HUES48 (cell line): ENCODE results near the gene FREY1.
"Not testable (repeated sequence)": the region's sequence is repeated elsewhere in the genome, so short reads cannot be mapped to it uniquely, and the experiment has no call there.

Experiments
- H3K27ac ChIP-seq: one replicate; pipeline ENCODE4 v1.7.0; 2013; ENCODE audit warnings: low read depth, low read length, inconsistent platforms
- H3K27me3 ChIP-seq: 2 replicates; pipeline ENCODE4 v1.6.1; 2013; ENCODE audit warnings: mild to moderate bottlenecking, low read length; ENCODE audit not compliant: control insufficient read depth, insufficient read depth
- H3K36me3 ChIP-seq: 2 replicates; pipeline ENCODE4 v1.6.1; 2013; ENCODE audit warnings: low read length; ENCODE audit not compliant: control insufficient read depth, insufficient read depth
- H3K4me1 ChIP-seq: 2 replicates; pipeline ENCODE4 v1.6.1; 2013; ENCODE audit warnings: mild to moderate bottlenecking, low read length; ENCODE audit not compliant: control insufficient read depth, insufficient read depth
- H3K4me3 ChIP-seq: 2 replicates; pipeline ENCODE4 v1.5.1; 2013; ENCODE audit warnings: mild to moderate bottlenecking, low read depth, low read length
- H3K9ac ChIP-seq: 2 replicates; pipeline ENCODE4 v1.6.1; 2013; ENCODE audit warnings: mild to moderate bottlenecking, low read depth, low read length, moderate library complexity
- H3K9me3 ChIP-seq: 2 replicates; pipeline ENCODE4 v1.6.1; 2013; ENCODE audit warnings: low read length; ENCODE audit not compliant: control insufficient read depth, insufficient read depth

FREY1 gene

DNA sequence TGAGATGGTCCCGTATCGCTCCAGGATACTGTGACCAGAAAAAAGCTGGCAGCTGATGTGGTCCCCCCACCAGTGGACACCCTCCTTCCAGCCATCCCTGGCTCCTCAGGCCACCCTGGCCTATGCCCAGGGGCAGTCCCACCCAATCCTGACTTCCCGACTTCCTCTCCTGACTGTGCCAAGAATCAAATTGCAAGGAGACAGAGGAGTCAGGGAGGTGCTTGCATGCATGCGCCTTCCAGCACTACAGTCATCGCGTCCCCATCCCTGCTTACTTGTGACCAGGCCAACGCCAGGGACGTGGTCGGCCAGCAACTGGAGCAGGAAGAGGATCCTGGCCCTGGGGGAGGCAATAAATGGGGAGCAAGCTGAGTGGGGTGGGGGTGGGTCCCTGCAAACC lies 3.6 kb upstream of the FREY1 start:
- no peak overlapping the region for H3K27ac ChIP-seq
- peaks cover 48% of the 10 kb centered on the region for H3K36me3 ChIP-seq
- no peaks in the 10 kb centered on the region for H3K4me1 ChIP-seq

DNA sequence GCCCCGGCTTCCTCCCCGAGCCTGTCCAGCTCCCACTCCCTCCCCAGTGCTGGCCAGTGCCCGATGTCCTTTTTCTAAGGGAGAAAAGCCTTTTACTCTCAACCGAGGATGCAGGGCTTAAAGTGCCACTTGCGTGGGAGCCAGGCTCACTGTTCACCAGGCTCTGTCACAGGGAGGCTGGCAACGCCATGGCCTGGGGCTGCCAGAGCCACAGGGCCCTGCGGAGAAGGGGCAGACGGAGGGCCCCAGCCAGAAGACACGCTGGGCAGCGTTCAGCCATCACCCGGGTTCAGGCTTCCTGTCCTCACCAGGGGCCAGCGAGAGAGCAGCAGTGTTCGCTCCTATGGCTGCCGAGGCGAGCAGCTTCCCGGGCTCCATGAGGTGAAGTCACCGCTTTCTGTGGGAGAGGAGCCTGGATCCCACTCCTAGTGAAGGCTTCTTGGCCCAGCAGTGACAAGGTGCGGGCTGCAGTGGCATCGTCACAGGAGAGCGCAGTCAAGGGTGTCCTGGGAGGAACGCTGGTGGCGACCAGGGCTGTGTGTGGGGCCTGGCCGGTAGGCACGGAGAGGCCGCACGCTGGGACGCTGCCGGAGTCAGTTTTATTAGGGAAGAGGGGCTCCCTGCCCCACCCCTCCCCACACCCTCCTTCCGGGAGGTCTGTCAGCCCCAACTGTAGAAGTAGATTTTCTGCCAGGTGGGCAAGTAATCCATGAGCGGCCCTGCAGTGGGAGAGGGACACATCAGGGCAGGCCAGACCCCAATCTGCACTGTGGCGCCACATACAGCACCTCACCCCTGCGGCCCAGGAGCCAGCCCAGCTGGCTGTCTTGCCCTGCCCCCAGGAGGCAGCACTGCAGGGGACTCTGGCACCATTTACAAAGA lies 2.8 kb upstream of the FREY1 start:
- Histone ChIP-seq H3K27ac (no peak overlapping the region), H3K9me3 (no peaks in the 10 kb centered on the region), H3K9ac (no peak overlapping the region), H3K4me1 (no peaks in the 10 kb centered on the region), H3K4me3 (no peak overlapping the region), H3K27me3 (no peaks in the 10 kb centered on the region), H3K36me3 (peaks cover 45% of the 10 kb centered on the region)

More for the DNA sequence above, 3.6 kb upstream of the FREY1 start:
- no peaks in the 10 kb centered on the region for H3K27me3 ChIP-seq
- no peak overlapping the region for H3K9ac ChIP-seq
- H3K9me3 ChIP-seq = no peaks in the 10 kb centered on the region
- no peak overlapping the region for H3K4me3 ChIP-seq

DNA sequence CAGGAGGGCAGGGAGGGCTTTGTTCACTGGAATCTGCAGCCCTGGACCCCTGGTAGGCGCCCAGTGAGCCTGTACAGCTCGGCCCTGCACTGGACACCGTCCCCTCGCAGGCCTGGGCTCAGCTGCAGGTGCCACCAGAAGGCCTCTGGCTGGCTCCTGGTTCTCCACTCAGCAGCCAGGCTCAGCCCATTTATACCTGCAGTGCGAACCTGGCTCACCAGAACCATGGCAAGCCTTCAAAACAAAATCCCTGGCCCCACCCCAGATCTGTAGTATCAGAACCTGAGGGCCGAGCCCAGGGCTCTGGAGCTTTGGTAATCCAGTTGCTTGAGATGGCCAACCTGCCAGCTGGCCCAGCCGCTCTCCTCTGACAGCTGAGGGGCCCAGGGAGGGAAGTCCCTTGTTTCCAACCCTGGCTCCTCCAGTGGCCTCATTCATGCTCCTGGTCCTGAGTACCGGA lies 870 bp upstream of the FREY1 start:
- H3K36me3 ChIP-seq = peaks cover 45% of the 10 kb centered on the region
- no peaks in the 10 kb centered on the region for H3K4me1 ChIP-seq
- no peak overlapping the region for H3K9ac ChIP-seq
- H3K27ac ChIP-seq = no peak overlapping the region
- no peaks in the 10 kb centered on the region for H3K9me3 ChIP-seq
- H3K27me3 ChIP-seq = no peaks in the 10 kb centered on the region
- H3K4me3 ChIP-seq = no peak overlapping the region

DNA sequence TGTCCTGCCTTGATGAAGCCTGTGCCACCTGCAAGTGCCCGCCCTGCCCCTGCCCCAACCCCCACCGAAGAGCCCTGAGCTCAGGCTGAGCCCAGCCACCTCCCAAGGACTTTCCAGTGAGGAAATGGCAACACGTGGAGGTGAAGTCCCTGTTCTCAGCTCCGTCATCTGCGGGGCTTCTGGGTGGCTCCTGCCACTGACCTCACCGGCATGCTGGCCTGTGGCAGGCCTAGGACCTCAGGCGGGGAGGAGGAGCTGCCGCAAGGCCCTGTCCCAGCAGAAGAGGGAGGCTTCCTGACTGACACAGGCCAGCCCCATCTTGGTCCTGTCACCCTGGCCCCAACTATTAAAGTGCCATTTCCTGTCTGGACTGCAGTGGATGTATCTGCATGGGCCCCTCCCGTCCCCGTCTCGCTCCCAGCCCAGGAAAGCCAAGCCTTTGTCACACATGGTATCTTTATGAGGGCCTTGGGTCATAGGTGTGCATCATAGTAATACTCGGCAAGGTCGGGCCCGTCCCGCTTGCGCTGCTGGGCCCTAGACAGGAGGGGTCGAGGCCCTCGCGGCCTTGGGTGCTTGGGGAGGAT lies 882 bp downstream of the FREY1 start:
- Histone ChIP-seq H3K36me3 (peaks cover 43% of the 10 kb centered on the region), H3K9ac (no peak overlapping the region), H3K4me1 (no peaks in the 10 kb centered on the region), H3K27me3 (no peaks in the 10 kb centered on the region; the same call in 1 of the 2 replicates), H3K9me3 (no peaks in the 10 kb centered on the region), H3K27ac (no peak overlapping the region), H3K4me3 (no peak overlapping the region)

DNA sequence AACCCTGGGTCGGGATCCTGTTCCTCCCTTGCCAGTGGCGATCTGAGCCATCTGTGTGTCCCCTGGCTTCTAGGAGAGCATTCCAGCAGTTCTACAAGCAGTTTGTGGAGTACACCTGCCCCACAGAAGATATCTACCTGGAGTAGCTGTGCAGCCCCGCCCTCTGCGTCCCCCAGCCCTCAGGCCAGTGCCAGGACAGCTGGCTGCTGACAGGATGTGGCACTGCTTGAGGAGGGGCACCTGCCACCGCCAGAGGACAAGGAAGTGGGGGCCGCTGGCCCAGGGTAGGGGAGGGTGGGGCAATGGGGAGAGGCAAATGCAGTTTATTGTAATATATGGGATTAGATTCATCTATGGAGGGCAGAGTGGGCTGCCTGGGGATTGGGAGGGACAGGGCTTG lies 1.5 kb downstream of the FREY1 start:
- H3K4me3 ChIP-seq, H3K9ac ChIP-seq, H3K9me3 ChIP-seq, H3K4me1 ChIP-seq, H3K27me3 ChIP-seq, H3K27ac ChIP-seq: not testable (repeated sequence)
- peaks cover 38% of the 10 kb centered on the region for H3K36me3 ChIP-seq

DNA sequence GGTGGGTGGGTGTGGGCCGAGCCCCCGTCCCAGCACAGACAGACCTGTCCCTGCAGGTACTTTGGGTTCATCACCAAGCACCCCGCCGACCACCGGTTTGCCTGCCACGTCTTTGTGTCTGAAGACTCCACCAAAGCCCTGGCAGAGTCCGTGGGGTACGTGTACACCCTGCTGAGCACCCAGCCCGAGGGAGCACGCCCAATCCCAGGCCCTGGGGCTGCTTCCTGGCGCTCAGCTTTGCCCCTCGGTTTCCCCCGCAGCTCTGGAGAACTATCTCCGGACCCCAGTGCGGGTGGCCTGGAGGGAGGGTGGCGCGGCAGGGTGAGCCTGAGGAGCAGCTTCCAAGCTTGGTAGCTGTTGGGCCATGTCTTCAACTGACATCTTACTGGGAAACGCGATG lies 2.0 kb downstream of the FREY1 start:
- no peak overlapping the region for H3K27ac ChIP-seq
- H3K27me3 ChIP-seq = peaks cover 8% of the 10 kb centered on the region
- no peak overlapping the region for H3K9ac ChIP-seq
- no peak overlapping the region for H3K4me3 ChIP-seq
- H3K4me1 ChIP-seq = peaks cover 3% of the 10 kb centered on the region; the same call in 1 of the 2 replicates
- no peaks in the 10 kb centered on the region for H3K9me3 ChIP-seq
- peaks cover 37% of the 10 kb centered on the region for H3K36me3 ChIP-seq

DNA sequence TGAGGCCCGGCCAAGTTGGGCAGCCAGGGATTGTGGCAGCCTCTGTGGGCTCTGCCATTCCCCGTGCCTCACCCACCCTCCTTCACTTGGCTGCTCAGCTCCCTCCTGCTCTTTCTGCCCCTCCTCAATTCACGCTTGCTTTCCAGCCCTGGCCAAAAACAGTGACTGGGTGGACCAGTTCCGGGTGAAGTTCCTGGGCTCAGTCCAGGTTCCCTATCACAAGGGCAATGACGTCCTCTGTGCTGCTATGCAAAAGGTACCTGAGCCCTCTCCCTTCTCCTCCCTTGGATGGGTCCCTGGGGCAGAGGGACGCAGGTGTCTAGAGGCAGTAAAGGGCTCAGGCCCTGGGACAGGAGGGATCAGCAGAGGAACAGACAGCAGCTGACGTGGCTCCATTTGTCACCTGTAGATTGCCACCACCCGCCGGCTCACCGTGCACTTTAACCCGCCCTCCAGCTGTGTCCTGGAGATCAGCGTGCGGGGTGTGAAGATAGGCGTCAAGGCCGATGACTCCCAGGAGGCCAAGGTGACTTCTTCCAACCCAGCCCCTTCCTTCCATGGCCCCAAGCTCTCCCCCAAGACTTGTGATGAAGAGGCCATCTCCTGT lies 2.7 kb downstream of the FREY1 start:
- Histone ChIP-seq H3K4me3 (no peak overlapping the region), H3K9ac (no peak overlapping the region), H3K27me3 (peaks cover 8% of the 10 kb centered on the region), H3K36me3 (peaks cover 32% of the 10 kb centered on the region), H3K9me3 (no peaks in the 10 kb centered on the region), H3K4me1 (peaks cover 3% of the 10 kb centered on the region; the same call in 1 of the 2 replicates), H3K27ac (no peak overlapping the region)

DNA sequence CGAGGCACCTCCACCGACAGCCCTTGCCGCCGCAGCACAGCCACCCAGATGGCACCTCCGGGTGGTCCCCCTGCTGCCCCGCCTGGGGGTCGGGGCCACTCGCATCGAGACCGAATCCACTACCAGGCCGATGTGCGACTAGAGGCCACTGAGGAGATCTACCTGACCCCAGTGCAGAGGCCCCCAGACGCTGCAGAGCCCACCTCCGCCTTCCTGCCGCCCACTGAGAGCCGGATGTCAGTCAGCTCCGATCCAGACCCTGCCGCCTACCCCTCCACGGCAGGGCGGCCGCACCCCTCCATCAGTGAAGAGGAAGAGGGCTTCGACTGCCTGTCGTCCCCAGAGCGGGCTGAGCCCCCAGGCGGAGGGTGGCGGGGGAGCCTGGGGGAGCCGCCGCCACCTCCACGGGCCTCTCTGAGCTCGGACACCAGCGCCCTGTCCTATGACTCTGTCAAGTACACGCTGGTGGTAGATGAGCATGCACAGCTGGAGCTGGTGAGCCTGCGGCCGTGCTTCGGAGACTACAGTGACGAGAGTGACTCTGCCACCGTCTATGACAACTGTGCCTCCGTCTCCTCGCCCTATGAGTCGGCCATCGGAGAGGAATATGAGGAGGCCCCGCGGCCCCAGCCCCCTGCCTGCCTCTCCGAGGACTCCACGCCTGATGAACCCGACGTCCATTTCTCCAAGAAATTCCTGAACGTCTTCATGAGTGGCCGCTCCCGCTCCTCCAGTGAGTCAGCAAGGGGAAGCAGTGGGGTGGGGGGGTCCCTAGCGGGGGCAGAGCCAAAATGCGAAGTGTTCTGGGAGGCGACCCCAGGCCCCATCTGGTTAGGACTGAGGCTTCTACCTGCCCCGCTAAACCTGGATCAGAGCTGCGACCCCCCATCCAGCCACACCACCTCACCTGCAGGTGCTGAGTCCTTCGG lies 4.4 kb downstream of the FREY1 start:
- H3K4me1 ChIP-seq = peaks cover 10% of the 10 kb centered on the region; the same call in 1 of the 2 replicates
- no peak overlapping the region for H3K4me3 ChIP-seq
- H3K9me3 ChIP-seq = no peaks in the 10 kb centered on the region
- peaks cover 31% of the 10 kb centered on the region for H3K36me3 ChIP-seq
- H3K9ac ChIP-seq = no peak overlapping the region
- no peak overlapping the region for H3K27ac ChIP-seq
- H3K27me3 ChIP-seq = peaks cover 8% of the 10 kb centered on the region

DNA sequence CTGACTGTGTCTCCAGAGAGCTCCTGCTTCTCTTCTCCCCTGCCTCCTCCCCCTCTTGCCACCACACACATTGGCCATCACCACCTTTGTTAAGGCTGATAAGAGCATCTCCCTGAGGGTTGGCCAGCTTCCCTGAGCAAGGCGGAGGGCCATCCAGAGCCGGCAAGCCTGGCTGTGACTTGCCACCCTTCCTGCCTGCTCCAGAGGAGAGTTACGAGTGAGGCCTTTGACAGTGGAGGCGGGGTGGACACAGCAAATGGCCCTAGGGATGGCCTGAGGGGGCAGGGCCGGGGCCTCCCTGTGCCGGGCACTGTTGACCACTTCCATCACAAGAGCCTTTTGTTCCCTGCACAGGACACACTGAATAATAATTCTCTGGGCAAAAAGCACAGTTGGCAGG lies 5.4 kb downstream of the FREY1 start:
- Histone ChIP-seq H3K4me3 (no peak overlapping the region), H3K27ac (no peak overlapping the region), H3K9ac (no peak overlapping the region), H3K4me1 (peaks cover 14% of the 10 kb centered on the region; the same call in 1 of the 2 replicates), H3K9me3 (no peaks in the 10 kb centered on the region), H3K36me3 (peaks cover 31% of the 10 kb centered on the region), H3K27me3 (peaks cover 8% of the 10 kb centered on the region)

DNA sequence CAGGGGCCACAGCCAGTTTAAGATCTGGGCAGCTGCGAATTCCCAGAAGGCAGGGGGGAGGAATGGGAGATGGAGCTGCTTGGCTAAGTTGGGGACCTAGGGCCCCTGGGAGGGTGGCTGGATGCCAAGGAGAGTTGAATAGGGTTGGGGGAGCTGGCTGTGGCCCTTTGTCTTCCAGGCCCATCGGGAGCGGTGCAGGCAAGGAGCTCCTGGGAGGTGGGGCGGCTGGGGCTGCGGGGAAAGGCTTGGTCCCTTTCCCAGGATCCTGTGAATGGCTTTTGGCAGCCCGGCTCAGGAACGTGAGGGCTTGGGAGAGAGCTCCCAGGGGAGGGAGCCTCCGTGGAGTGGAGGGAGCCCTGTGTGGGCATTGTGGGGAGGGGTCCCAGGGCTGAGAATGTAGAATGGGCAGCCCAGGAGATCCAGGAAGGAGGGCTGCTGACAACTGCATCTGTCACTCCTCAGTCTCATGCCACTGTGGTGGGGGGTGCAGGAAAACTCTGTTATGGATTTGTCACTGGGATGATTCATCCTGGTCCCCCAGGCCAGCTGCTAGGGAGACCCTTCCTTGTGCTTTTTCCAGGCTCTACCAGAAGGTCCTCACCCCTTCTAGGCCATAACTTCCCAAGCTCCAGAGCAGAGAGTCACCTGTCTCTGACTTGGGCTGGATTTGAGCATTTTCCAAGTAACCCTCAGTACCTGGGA lies 6.0 kb downstream of the FREY1 start:
- Histone ChIP-seq H3K36me3 (peaks cover 30% of the 10 kb centered on the region), H3K27me3 (peaks cover 8% of the 10 kb centered on the region), H3K4me1 (peaks cover 19% of the 10 kb centered on the region), H3K9me3 (no peaks in the 10 kb centered on the region), H3K27ac (no peak overlapping the region), H3K4me3 (peak overlapping the region; percentile 67), H3K9ac (no peak overlapping the region)
